Coronary artery (tissue), 2 donors: ENCODE measurements around the gene PDS5B.

Experiments used
- DNase-seq: peaks from one replicate; pipeline ENCODE4 v3.0.0-alpha.2; 2017; ENCODE audit warnings: low spot score
- H3K27ac ChIP-seq, 2 donors: fragments of 200-600 bp; sonication (generic); one replicate each; pipeline ENCODE4 v1.5.1; 2016 to 2019
- H3K4me3 ChIP-seq: fragments of 200-600 bp; sonication (generic); 2 replicates; pipeline ENCODE4 v1.5.1; 2016; ENCODE audit warnings: mild to moderate bottlenecking, moderate library complexity
- CTCF ChIP-seq: fragments of 200-600 bp; sonication (generic); IDR thresholded peaks from one replicate; pipeline ENCODE4 v1.5.1; 2019; ENCODE audit warnings: antibody characterized with exemption

PDS5B gene

GRCh38 chr13:32588736-32589135 is 2.5 kb downstream of the PDS5B start:
- Histone ChIP-seq H3K27ac (peak overlapping the region; percentile 69 to 86), H3K4me3 (peak overlapping the region; percentile 95)
- no peak for TF ChIP-seq CTCF
- DNase-seq, result no peak

GRCh38 chr13:32589471-32589870 is 3.2 kb downstream of the PDS5B start:
- no peak for TF ChIP-seq CTCF
- peak overlapping the region; percentile 23 to 86 for H3K27ac ChIP-seq
- H3K4me3 ChIP-seq, result peak overlapping the region; percentile 95
- DNase-seq, result no peak

- DNase-seq, result no peak
- Histone ChIP-seq H3K27ac (peak overlapping the region; percentile 52 to 86), H3K4me3 (peak overlapping the region; percentile 95)
- no peak for TF ChIP-seq CTCF
Observed at GRCh38 chr13:32590266-32590665, 4.0 kb downstream of the PDS5B start.

- no peak overlapping the region for H3K4me3 ChIP-seq
- no peak for TF ChIP-seq CTCF
- no peak overlapping the region for H3K27ac ChIP-seq
- DNase-seq, result no peak
Observed at GRCh38 chr13:32592082-32592481, 5.8 kb downstream of the PDS5B start.

GRCh38 chr13:32594157-32594738 is 8.0 kb downstream of the PDS5B start:
- Histone ChIP-seq H3K4me3 (no peak overlapping the region), H3K27ac (no peak overlapping the region)
- no peak for TF ChIP-seq CTCF
- DNase-seq, result no peak

GRCh38 chr13:32595306-32595705 is 9.1 kb downstream of the PDS5B start:
- TF ChIP-seq CTCF, result no peak
- Histone ChIP-seq H3K4me3 (no peak overlapping the region), H3K27ac (no peak overlapping the region)
- DNase-seq, result no peak

- DNase-seq, result no peak
- H3K27ac ChIP-seq, result no peak overlapping the region
- no peak for TF ChIP-seq CTCF
Observed at GRCh38 chr13:32600890-32601289, 14.6 kb downstream of the PDS5B start.

More at GRCh38 chr13:32600890-32601289, 14.6 kb downstream of the PDS5B start:
- no peak overlapping the region for H3K4me3 ChIP-seq
